Smooth muscle cell (in vitro differentiated cells): ENCODE measurements around the gene ZMYND10. TPM values are rescaled to one million over a fixed set of nuclear protein-coding genes. Genes with fewer than 3 reads are reported as not detected.
A peak's percentile ranks its signal among the peaks of the same experiment; 100 is the strongest.

ENCODE experiments used
- DNase-seq: peaks from one replicate; lab custom pipeline; 2025; ENCODE audit not compliant: unreplicated experiment; lab: John Stamatoyannopoulos, UW
- H2AFZ ChIP-seq: fragments of 200-600 bp; sonication (generic); 2 replicates; pipeline ENCODE4 v1.6.0; 2016; ENCODE audit warnings: antibody characterized with exemption, low read depth, mild to moderate bottlenecking
- H3F3A ChIP-seq: fragments of 200-600 bp; sonication (generic); 2 replicates; pipeline ENCODE4 v1.6.0; 2017; ENCODE audit warnings: antibody characterized with exemption, low read depth
- H3K27ac ChIP-seq: fragments of 200-600 bp; sonication (generic); 2 replicates; pipeline ENCODE4 v1.5.1; 2016; ENCODE audit warnings: low read depth, mild to moderate bottlenecking
- H3K27me3 ChIP-seq: fragments of 200-600 bp; sonication (generic); 2 replicates; pipeline ENCODE4 v1.6.1; 2016; ENCODE audit warnings: low read depth, mild to moderate bottlenecking
- H3K36me3 ChIP-seq: fragments of 200-600 bp; sonication (generic); 2 replicates; pipeline ENCODE4 v1.5.1; 2016; ENCODE audit warnings: low read depth
- H3K4me1 ChIP-seq: fragments of 200-600 bp; sonication (generic); 2 replicates; pipeline ENCODE4 v1.5.1; 2016; ENCODE audit warnings: low read depth
- H3K4me2 ChIP-seq: fragments of 200-600 bp; sonication (generic); 2 replicates; pipeline ENCODE4 v1.6.0; 2016; ENCODE audit warnings: mild to moderate bottlenecking
- H3K4me3 ChIP-seq: fragments of 200-600 bp; sonication (generic); 2 replicates; pipeline ENCODE4 v1.5.1; 2016; ENCODE audit warnings: mild to moderate bottlenecking
- H3K79me2 ChIP-seq: fragments of 200-600 bp; sonication (generic); 2 replicates; pipeline ENCODE4 v1.6.0; 2016; ENCODE audit warnings: low read depth, mild to moderate bottlenecking
- H3K9ac ChIP-seq: fragments of 200-600 bp; sonication (generic); 2 replicates; pipeline ENCODE4 v1.6.0; 2016; ENCODE audit warnings: low read depth
- H3K9me3 ChIP-seq: fragments of 200-600 bp; sonication (generic); replicated peaks from 2 replicates; pipeline ENCODE4 v1.5.1; 2016; ENCODE audit warnings: low read depth
- H4K20me1 ChIP-seq: fragments of 200-600 bp; sonication (generic); 2 replicates; pipeline ENCODE4 v1.6.0; 2016; ENCODE audit warnings: low read depth
- WGBS: methylation state at CpG from one replicate; pipeline ENCODE4 v1.1.7; 2016; ENCODE audit warnings: low lambda C conversion rate; 5-methylcytosine and 5-hydroxymethylcytosine counted together
- polyA plus RNA-seq: library from polyadenylated mRNA; unstranded; fragments of >200 nt; fragmentation: Nextera tagmentation; extraction: Ambion mirVana; gene quantifications from 2 replicates; pipeline ENCODE4 v1.2.1, GENCODE V29; 2016
- total RNA-seq: library from RNA; depleted of rRNA; stranded (reverse); fragments of >200 nt; gene quantifications from 2 replicates; pipeline ENCODE4 v1.2.3, GENCODE V29; 2014
- TF ChIP-seq, protein P1 (sequence below): fragments of 200-600 bp; sonication (generic); IDR thresholded peaks from 2 replicates; pipeline ENCODE4 v1.5.1; 2017; ENCODE audit warnings: borderline replicate concordance, mild to moderate bottlenecking, antibody characterized with exemption; ENCODE audit not compliant: insufficient read depth, poor library complexity, severe bottlenecking

The ZMYND10 gene
- total and polyA plus RNA-seq, 2 experiments from 2014 or later: 0.27 to 1.7 TPM

DNA sequence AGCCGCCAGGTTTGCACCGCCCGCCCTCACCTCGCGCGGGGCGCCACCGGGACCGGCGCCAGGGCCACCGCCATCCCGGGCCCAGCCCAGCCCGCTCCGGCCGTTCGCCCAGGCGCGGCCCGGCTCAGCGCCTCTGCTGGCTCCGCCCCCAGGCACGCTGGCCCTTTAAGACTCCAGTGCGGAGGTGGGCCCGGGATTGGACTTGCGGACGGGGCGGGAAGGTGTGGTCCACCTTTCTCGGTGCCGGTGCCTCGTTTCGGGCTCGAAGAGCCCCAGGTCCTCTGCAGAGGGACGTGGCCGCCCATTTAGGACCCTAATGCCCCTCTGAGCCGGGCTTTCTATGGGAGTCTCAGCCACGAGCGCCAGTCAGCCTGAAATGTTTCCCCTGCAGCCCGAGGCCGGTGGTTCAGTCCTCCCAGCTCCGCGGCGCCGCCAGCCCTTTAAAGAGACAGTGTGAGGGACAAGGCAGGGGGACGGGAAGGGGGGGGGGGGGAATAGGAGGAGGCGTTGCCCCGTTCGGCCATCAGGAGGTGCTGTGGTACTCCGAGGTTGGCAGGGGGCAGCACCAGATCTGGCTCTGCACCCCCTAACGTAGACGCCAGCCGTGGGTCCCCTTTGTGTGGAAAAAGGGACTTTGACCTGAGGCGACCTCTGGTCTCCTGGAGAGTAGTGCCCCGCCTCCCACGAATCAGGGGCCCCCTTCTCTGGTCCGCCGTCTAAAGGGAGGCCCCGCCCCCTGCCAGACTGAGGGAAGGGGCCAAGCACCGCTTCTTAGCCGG lies 24.0 kb downstream of the ZMYND10 start:
- H3K79me2 ChIP-seq: peaks cover 23% of the 10 kb centered on the region
- peak; percentile 92 for DNase-seq
- peaks cover 17% of the 10 kb centered on the region for H3K4me1 ChIP-seq
- H3F3A ChIP-seq: peaks cover 6% of the 10 kb centered on the region
- H3K9me3 ChIP-seq: no peaks in the 10 kb centered on the region
- WGBS: 1% methylated on average over 46 of the region's 59 CpGs
- peak overlapping the region; percentile 88 for H3K4me2 ChIP-seq
- H3K4me3 ChIP-seq: peak overlapping the region; percentile 75
- peak overlapping the region; percentile 98 for H3K9ac ChIP-seq
- H4K20me1 ChIP-seq: peaks cover 14% of the 10 kb centered on the region
- no peaks in the 10 kb centered on the region for H3K27me3 ChIP-seq
- no peaks in the 10 kb centered on the region for H3K36me3 ChIP-seq
- peak overlapping the region; percentile 60 for H2AFZ ChIP-seq
- peak overlapping the region; percentile 95 for H3K27ac ChIP-seq
- TF ChIP-seq, protein P1, sequence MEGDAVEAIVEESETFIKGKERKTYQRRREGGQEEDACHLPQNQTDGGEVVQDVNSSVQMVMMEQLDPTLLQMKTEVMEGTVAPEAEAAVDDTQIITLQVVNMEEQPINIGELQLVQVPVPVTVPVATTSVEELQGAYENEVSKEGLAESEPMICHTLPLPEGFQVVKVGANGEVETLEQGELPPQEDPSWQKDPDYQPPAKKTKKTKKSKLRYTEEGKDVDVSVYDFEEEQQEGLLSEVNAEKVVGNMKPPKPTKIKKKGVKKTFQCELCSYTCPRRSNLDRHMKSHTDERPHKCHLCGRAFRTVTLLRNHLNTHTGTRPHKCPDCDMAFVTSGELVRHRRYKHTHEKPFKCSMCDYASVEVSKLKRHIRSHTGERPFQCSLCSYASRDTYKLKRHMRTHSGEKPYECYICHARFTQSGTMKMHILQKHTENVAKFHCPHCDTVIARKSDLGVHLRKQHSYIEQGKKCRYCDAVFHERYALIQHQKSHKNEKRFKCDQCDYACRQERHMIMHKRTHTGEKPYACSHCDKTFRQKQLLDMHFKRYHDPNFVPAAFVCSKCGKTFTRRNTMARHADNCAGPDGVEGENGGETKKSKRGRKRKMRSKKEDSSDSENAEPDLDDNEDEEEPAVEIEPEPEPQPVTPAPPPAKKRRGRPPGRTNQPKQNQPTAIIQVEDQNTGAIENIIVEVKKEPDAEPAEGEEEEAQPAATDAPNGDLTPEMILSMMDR: peak; percentile 49

DNA sequence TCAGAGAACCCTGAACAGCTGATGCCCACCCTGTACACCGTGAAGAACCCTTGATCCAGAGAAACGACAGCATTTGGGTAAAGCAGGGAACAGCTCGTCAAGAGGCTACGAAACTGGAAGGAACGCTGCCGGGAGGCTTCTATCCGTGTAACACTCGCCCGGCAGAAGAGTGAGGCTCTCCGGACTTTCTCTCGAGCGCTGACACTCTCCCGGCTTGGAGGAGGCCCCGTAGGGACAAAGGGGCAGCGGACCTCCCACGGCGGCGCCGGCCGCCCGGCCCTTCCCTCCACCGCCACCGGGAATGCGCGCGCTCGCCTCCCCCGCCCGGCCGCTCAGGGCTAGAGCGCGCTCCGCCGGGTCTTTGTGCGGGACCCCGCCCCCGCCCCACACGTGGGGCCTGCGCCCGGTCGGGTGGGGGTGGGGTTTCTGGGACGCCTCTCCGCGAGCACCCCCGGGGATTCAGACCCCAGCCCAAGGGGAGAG lies 24.6 kb downstream of the ZMYND10 start:
- peak; percentile 92 for DNase-seq
- peak overlapping the region; percentile 95 for H3K27ac ChIP-seq
- TF ChIP-seq, protein P1: no peak
- WGBS: 1% methylated on average over 20 of the region's 45 CpGs
- H3F3A ChIP-seq: peaks cover 6% of the 10 kb centered on the region
- peaks cover 18% of the 10 kb centered on the region for H4K20me1 ChIP-seq
- H3K9me3 ChIP-seq: no peaks in the 10 kb centered on the region
- peaks cover 20% of the 10 kb centered on the region for H3K79me2 ChIP-seq
- H2AFZ ChIP-seq: peak overlapping the region; percentile 60
- H3K4me2 ChIP-seq: peak overlapping the region; percentile 88
- peaks cover 17% of the 10 kb centered on the region for H3K4me1 ChIP-seq
- H3K4me3 ChIP-seq: peak overlapping the region; percentile 75
- H3K27me3 ChIP-seq: no peaks in the 10 kb centered on the region
- H3K9ac ChIP-seq: peak overlapping the region; percentile 98
- H3K36me3 ChIP-seq: no peaks in the 10 kb centered on the region

DNA sequence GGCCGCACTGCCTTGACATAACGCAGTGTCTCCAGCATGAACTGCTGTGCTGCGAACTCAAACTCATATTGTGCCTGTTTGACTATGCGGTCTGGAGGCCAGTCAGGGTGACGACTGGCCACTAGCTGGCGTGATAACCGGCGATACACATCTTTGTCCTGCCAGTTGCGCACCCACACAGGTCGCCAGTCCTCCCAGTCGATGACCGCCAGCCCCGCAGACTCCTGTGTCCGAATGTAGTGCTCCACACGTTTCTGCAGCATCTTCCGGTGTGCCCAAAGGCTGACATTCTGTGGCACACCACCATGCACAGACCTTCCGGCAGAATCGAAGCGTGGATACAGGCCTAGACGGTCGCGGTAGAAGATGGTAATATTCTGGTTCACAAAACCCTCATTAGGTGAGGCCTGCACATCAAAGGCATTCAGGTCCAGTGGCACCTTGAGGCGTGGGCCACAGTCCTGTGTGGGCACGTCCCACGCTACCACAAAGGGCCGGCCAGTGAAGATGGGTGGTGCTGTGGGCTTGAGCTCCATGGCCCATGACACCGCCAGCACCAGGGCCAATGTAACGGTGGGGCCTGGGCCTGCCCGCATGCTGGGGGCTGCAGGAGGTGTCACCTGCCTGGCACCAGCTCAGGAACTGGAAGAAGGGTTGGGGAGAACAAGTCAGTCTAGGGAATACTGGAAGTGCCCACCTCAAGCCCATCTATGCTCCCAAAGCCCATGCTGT lies 25.5 kb downstream of the ZMYND10 start:
- peak overlapping the region; percentile 98 for H3K9ac ChIP-seq

More for the DNA sequence above, 25.5 kb downstream of the ZMYND10 start:
- H3K79me2 ChIP-seq: peaks cover 20% of the 10 kb centered on the region
- H3K4me2 ChIP-seq: peak overlapping the region; percentile 88
- H3F3A ChIP-seq: peaks cover 6% of the 10 kb centered on the region
- no peaks in the 10 kb centered on the region for H3K27me3 ChIP-seq
- peaks cover 18% of the 10 kb centered on the region for H4K20me1 ChIP-seq
- H3K36me3 ChIP-seq: no peaks in the 10 kb centered on the region
- DNase-seq: no peak
- H3K27ac ChIP-seq: peak overlapping the region; percentile 95
- H3K4me1 ChIP-seq: peaks cover 17% of the 10 kb centered on the region
- peak overlapping the region; percentile 75 for H3K4me3 ChIP-seq
- WGBS: 90% methylated on average over 29 of the region's 29 CpGs
- no peaks in the 10 kb centered on the region for H3K9me3 ChIP-seq
- H2AFZ ChIP-seq: no peak overlapping the region
- TF ChIP-seq, protein P1: no peak
